Transverse colon (tissue), 4 donors: ENCODE results near the gene MUC5B. TPM values are rescaled to one million over a fixed set of nuclear protein-coding genes. Genes with fewer than 3 reads are reported as not detected.
A peak's percentile ranks its signal among the peaks of the same experiment; 100 is the strongest.

Experiments
- DNase-seq: peaks from one replicate; pipeline ENCODE4 v3.0.0-alpha.2; 2019
- H3K27ac ChIP-seq, 4 donors: fragments of 200-600 bp; sonication (generic); 2 replicates each; pipeline ENCODE4 v1.5.1; 2016 to 2018; ENCODE audit warnings: inconsistent platforms in 4 of 4
- H3K27me3 ChIP-seq: fragments of 200-600 bp; sonication (generic); 2 replicates; pipeline ENCODE4 v1.5.1; 2017; ENCODE audit warnings: inconsistent platforms
- H3K36me3 ChIP-seq, 4 donors: fragments of 200-600 bp; sonication (generic); 2 replicates each; pipeline ENCODE4 v1.5.1; 2017 to 2019; ENCODE audit warnings: inconsistent platforms in 4 of 4
- H3K4me1 ChIP-seq, 4 donors: fragments of 200-600 bp; sonication (generic); 2 replicates each; pipeline ENCODE4 v1.5.1; 2017 to 2020; ENCODE audit warnings: inconsistent platforms in 4 of 4
- H3K4me3 ChIP-seq, 4 donors: fragments of 200-600 bp; sonication (generic); 1 replicate in 1 of 4; 2 replicates in 3 of 4; pipeline versions ENCODE4 v1.5.1 to v1.6.1; 2017 to 2019; ENCODE audit warnings: inconsistent platforms in 4 of 4
- H3K9me3 ChIP-seq, 2 donors: fragments of 200-600 bp; sonication (generic); 2 replicates each; pipeline ENCODE4 v1.5.1; 2017 to 2019; ENCODE audit warnings: inconsistent platforms in 2 of 2
- EP300 ChIP-seq: sonication (generic); formaldehyde crosslinking; IDR thresholded peaks from one replicate; pipeline ENCODE4 v1.6.1; 2017; ENCODE audit warnings: antibody characterized with exemption, low read depth
- POLR2A ChIP-seq: fragments of 450-650 bp; IDR thresholded peaks from one replicate; pipeline ENCODE4 v1.6.1; 2016; ENCODE audit warnings: antibody characterized with exemption, mild to moderate bottlenecking, moderate library complexity
- POLR2AphosphoS5 ChIP-seq, 3 donors: sonication (generic); formaldehyde crosslinking; IDR thresholded peaks; one replicate each; pipeline ENCODE4 v1.6.1; 2016; ENCODE audit warnings: antibody characterized with exemption in 3 of 3
- WGBS, 2 donors: methylation state at CpG; one replicate each; pipeline ENCODE4 v1.1.5; 2018; ENCODE audit warnings: low coverage in 1 of 2; 5-methylcytosine and 5-hydroxymethylcytosine counted together
- in situ Hi-C, 4 donors: fragments of 200-750 bp; cut with MboI; loops; one replicate each; pipeline versions ENCODE4 v1.15.0 to v1.15.1; 2017; ENCODE audit warnings: low sequenced_read_pairs in 3 of 4, low pct_ligation_motif_present in 1 of 4, low pct_unique_long_range_greater_than_20kb in 1 of 4
- intact Hi-C: fragments of 100-400 bp; cut with DNase I; formaldehyde crosslinking; loops from one replicate; pipeline ENCODE4 v1.15.1; 2023; ENCODE audit warnings: low total_unique reads
- total RNA-seq, 4 donors: library from RNA; depleted of rRNA; stranded (reverse); fragments of >200 nt; gene quantifications; one replicate each; pipeline ENCODE4 v1.1.0, GENCODE V29; 2016
- TF ChIP-seq, protein P1 (sequence below), 5 experiments: fragments of 200-600 bp in 3 of 5; fragments of 450-650 bp in 2 of 5; sonication (generic) in 3 of 5; IDR thresholded peaks; 1 replicate in 2 of 5; 2 replicates in 3 of 5; pipeline ENCODE4 v1.5.1; 2016 to 2017; ENCODE audit warnings: antibody characterized with exemption in 5 of 5, inconsistent platforms in 3 of 5, mild to moderate bottlenecking in 2 of 5, moderate library complexity in 1 of 5

Gene MUC5B
- total RNA-seq, 4 donors from 2014 or later = 58.0 to 825 (median 85.6) TPM

GRCh38 chr11:1197886-1198560 lies 24.8 kb upstream of the MUC5B start:
- TF ChIP-seq POLR2A = no peak
- TF ChIP-seq, protein P1, sequence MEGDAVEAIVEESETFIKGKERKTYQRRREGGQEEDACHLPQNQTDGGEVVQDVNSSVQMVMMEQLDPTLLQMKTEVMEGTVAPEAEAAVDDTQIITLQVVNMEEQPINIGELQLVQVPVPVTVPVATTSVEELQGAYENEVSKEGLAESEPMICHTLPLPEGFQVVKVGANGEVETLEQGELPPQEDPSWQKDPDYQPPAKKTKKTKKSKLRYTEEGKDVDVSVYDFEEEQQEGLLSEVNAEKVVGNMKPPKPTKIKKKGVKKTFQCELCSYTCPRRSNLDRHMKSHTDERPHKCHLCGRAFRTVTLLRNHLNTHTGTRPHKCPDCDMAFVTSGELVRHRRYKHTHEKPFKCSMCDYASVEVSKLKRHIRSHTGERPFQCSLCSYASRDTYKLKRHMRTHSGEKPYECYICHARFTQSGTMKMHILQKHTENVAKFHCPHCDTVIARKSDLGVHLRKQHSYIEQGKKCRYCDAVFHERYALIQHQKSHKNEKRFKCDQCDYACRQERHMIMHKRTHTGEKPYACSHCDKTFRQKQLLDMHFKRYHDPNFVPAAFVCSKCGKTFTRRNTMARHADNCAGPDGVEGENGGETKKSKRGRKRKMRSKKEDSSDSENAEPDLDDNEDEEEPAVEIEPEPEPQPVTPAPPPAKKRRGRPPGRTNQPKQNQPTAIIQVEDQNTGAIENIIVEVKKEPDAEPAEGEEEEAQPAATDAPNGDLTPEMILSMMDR (IDR thresholded peaks at IDR 0.05) = no peak
- TF ChIP-seq POLR2AphosphoS5 (IDR thresholded peaks at IDR 0.05) = no peak
- TF ChIP-seq EP300 = no peak
- Histone ChIP-seq H3K9me3 (no peaks in the 10 kb centered on the region), H3K36me3 (no peaks in the 10 kb centered on the region), H3K4me1 (peaks cover 2 to 16% (median 12%) of the 10 kb centered on the region in 4 donors), H3K4me3 (no peak overlapping the region), H3K27ac (no peak overlapping the region), H3K27me3 (peaks cover 52% of the 10 kb centered on the region)
- WGBS, 2 donors = 82% methylated on average over 26 of the region's 33 CpGs; no CpG with 5 or more reads in 1 of the 2 donors
- in situ Hi-C loops = no loop called here
- intact Hi-C loops = no loop called here
- DNase-seq = peak; percentile 6

GRCh38 chr11:1198561-1199240 lies 24.2 kb upstream of the MUC5B start:
- no peak overlapping the region for H3K4me3 ChIP-seq
- WGBS, 2 donors = 55% methylated on average over 16 of the region's 26 CpGs; no CpG with 5 or more reads in 1 of the 2 donors
- H3K27me3 ChIP-seq = peaks cover 52% of the 10 kb centered on the region
- H3K4me1 ChIP-seq = peaks cover 9 to 22% (median 18%) of the 10 kb centered on the region in 4 donors
- peak; percentile 4 for DNase-seq
- intact Hi-C loops = no loop called here
- H3K9me3 ChIP-seq = no peaks in the 10 kb centered on the region
- no peak overlapping the region for H3K27ac ChIP-seq
- in situ Hi-C loops = no loop called here
- no peaks in the 10 kb centered on the region for H3K36me3 ChIP-seq
- TF ChIP-seq, protein P1 (IDR thresholded peaks at IDR 0.05) = no peak
- no peak for TF ChIP-seq EP300
- no peak for TF ChIP-seq POLR2A
- TF ChIP-seq POLR2AphosphoS5 (IDR thresholded peaks at IDR 0.05) = no peak

GRCh38 chr11:1199241-1199750 lies 23.6 kb upstream of the MUC5B start:
- in situ Hi-C loops (no loop called here), intact Hi-C loops (no loop called here)
- H3K27me3 ChIP-seq = peaks cover 52% of the 10 kb centered on the region
- no peak overlapping the region for H3K4me3 ChIP-seq
- 47% methylated on average over 26 of the region's 27 CpGs; no CpG with 5 or more reads in 1 of the 2 donors for WGBS, 2 donors
- no peaks in the 10 kb centered on the region for H3K9me3 ChIP-seq
- TF ChIP-seq POLR2AphosphoS5 (IDR thresholded peaks at IDR 0.05) = no peak
- TF ChIP-seq POLR2A = no peak
- TF ChIP-seq, protein P1 (IDR thresholded peaks at IDR 0.05) = no peak
- TF ChIP-seq EP300 = no peak
- peaks cover 10 to 24% (median 21%) of the 10 kb centered on the region in 4 donors for H3K4me1 ChIP-seq
- DNase-seq = no peak
- no peak overlapping the region for H3K27ac ChIP-seq
- H3K36me3 ChIP-seq = no peaks in the 10 kb centered on the region
